Measurements from ENCODE around the gene SLC35F3.

DNA sequence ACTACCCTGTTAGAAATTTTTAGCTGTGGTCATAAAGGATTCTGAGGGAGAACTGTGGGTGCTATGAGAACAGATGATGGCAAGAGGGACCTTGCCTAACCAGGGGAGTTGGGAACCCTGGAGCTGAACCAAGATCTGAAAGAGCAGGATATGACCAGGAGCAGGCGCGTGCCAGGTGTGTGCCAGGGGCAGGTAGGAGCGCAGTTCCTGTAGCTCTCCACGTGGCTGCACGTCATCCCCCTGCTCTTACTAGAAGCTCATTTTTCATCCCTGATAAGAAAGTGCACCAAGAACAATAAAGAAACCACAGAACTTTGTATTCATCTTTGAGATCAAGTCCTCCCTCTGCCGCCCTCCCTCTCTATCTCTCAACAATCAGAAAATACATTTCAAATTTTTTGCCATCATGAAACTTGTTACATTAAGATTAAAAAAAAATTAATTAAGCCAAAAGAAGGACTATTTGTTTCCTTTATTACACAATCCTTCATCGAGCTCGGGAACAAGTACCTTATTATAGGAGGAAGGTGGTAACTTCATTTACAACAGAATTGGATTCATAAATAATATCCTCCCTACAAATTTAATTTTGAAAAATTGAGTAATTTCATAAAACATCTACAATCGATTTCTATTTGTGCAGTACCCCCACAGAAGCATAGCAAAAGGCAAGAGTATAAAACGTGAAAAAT is 78.5 kb downstream of the SLC35F3 start:
- TF ChIP-seq, protein P1, sequence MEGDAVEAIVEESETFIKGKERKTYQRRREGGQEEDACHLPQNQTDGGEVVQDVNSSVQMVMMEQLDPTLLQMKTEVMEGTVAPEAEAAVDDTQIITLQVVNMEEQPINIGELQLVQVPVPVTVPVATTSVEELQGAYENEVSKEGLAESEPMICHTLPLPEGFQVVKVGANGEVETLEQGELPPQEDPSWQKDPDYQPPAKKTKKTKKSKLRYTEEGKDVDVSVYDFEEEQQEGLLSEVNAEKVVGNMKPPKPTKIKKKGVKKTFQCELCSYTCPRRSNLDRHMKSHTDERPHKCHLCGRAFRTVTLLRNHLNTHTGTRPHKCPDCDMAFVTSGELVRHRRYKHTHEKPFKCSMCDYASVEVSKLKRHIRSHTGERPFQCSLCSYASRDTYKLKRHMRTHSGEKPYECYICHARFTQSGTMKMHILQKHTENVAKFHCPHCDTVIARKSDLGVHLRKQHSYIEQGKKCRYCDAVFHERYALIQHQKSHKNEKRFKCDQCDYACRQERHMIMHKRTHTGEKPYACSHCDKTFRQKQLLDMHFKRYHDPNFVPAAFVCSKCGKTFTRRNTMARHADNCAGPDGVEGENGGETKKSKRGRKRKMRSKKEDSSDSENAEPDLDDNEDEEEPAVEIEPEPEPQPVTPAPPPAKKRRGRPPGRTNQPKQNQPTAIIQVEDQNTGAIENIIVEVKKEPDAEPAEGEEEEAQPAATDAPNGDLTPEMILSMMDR (IDR thresholded peaks at IDR 0.05; ENCODE audit: low read depth, low read length, missing input control) = no peak
- no peak for TF ChIP-seq RAD21 (IDR thresholded peaks at IDR 0.05)
- no peak for TF ChIP-seq JUND (IDR thresholded peaks at IDR 0.05)
- TF ChIP-seq, protein P2, sequence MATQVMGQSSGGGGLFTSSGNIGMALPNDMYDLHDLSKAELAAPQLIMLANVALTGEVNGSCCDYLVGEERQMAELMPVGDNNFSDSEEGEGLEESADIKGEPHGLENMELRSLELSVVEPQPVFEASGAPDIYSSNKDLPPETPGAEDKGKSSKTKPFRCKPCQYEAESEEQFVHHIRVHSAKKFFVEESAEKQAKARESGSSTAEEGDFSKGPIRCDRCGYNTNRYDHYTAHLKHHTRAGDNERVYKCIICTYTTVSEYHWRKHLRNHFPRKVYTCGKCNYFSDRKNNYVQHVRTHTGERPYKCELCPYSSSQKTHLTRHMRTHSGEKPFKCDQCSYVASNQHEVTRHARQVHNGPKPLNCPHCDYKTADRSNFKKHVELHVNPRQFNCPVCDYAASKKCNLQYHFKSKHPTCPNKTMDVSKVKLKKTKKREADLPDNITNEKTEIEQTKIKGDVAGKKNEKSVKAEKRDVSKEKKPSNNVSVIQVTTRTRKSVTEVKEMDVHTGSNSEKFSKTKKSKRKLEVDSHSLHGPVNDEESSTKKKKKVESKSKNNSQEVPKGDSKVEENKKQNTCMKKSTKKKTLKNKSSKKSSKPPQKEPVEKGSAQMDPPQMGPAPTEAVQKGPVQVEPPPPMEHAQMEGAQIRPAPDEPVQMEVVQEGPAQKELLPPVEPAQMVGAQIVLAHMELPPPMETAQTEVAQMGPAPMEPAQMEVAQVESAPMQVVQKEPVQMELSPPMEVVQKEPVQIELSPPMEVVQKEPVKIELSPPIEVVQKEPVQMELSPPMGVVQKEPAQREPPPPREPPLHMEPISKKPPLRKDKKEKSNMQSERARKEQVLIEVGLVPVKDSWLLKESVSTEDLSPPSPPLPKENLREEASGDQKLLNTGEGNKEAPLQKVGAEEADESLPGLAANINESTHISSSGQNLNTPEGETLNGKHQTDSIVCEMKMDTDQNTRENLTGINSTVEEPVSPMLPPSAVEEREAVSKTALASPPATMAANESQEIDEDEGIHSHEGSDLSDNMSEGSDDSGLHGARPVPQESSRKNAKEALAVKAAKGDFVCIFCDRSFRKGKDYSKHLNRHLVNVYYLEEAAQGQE (IDR thresholded peaks at IDR 0.05) = no peak
- TF ChIP-seq TAF1 (conservative IDR thresholded peaks at IDR 0.05) = no peak
- TF ChIP-seq, protein P3, sequence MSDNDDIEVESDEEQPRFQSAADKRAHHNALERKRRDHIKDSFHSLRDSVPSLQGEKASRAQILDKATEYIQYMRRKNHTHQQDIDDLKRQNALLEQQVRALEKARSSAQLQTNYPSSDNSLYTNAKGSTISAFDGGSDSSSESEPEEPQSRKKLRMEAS (IDR thresholded peaks at IDR 0.05) = no peak
- no peak for TF ChIP-seq GABPA (IDR thresholded peaks at IDR 0.05 in 1 of 2, conservative IDR thresholded peaks at IDR 0.05 in 1 of 2)
- TF ChIP-seq NR2F2 (IDR thresholded peaks at IDR 0.05) = no peak
- TF ChIP-seq, protein P4, sequence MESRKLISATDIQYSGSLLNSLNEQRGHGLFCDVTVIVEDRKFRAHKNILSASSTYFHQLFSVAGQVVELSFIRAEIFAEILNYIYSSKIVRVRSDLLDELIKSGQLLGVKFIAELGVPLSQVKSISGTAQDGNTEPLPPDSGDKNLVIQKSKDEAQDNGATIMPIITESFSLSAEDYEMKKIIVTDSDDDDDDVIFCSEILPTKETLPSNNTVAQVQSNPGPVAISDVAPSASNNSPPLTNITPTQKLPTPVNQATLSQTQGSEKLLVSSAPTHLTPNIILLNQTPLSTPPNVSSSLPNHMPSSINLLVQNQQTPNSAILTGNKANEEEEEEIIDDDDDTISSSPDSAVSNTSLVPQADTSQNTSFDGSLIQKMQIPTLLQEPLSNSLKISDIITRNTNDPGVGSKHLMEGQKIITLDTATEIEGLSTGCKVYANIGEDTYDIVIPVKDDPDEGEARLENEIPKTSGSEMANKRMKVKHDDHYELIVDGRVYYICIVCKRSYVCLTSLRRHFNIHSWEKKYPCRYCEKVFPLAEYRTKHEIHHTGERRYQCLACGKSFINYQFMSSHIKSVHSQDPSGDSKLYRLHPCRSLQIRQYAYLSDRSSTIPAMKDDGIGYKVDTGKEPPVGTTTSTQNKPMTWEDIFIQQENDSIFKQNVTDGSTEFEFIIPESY (IDR thresholded peaks at IDR 0.05) = no peak
- TF ChIP-seq HNF4A (conservative IDR thresholded peaks at IDR 0.05) = no peak
